ENCODE measurements around the gene DCLK1.
A peak's percentile ranks its signal among the peaks of the same experiment; 100 is the strongest.

The DCLK1 gene

DNA sequence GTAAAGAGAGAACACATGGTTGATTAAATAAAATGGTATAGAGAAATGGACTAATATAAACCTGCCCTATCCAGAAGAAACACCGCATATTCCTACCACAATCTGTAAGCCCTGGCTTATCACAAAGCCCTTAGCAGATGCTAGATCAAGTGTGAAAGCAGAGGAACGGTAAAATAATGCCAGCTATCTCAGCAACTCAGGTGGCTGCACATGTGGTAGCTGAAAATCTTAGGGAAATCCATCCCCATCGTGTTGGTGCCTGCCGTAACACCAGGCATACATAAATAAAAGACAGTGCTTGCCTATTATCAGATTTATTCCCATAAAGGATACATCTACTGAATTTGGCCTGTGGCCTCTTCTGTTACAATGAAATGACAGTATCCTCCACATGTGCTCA, 350.6 kb downstream of the DCLK1 start:
- DNase-seq: no peak

DNA sequence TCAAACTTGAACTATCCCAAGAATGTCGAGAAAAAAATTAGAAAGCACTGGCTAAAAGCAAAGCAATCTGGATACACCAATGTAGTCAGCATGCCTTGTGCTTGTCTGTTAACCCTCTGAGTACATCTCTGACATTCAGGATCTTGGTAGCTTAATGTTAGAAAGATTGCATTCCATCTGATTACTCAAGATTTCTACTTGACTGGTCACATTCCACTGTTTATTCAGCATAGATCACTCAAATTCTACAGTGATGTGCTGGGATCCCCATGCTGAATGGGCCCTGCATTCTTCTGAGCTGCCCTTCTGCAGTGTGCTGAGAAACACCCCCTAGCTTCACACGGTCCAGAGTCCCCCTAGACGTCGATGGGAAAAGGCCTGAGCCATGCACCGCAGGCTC, 359.3 kb downstream of the DCLK1 start:
- peak; percentile 74 for DNase-seq

DNA sequence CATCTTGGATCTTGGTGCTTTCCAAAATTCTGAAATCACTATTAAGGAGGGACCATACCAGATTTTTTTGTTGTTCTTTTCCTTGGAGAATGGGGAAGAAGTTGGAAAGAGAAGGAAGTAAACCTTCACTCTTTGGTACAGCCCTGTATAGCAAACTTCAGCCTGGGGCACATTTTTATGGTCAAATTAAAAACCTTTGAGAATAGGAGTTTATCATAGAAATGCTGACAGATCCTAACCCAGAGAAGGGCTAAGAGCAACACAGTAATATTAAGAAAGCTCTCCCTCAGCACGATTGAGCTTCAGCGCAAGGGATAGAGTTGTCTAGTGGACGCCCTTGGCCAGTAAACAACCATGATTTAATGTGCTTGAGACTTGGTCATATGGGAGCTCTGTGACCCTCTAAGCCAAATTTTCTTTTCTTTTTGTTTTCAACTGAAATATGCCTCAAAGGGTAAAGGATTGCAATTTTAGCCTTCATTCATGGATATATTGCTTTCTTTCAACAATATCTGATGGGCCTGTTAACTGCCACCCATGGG, 360.4 kb downstream of the DCLK1 start:
- no peak for DNase-seq

DNA sequence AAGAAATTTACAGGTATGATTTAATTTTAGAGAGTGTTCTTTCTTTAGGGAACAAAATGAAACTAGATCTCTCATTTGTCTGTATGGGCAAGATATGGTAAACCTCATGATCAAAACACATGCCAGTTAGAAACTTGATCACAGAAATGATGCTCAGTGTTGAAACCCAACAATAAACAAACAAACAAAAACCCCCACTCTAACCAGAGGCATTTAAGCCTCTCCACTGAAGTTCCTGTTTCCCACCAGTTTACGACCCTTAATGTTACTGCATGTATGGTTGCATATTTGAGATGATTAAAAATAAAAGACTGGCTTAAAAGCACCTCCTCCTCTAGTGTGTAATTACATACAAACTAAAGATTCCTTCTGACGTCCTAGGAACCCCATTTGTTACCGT, 361.4 kb downstream of the DCLK1 start:
- no peak for DNase-seq

DNA sequence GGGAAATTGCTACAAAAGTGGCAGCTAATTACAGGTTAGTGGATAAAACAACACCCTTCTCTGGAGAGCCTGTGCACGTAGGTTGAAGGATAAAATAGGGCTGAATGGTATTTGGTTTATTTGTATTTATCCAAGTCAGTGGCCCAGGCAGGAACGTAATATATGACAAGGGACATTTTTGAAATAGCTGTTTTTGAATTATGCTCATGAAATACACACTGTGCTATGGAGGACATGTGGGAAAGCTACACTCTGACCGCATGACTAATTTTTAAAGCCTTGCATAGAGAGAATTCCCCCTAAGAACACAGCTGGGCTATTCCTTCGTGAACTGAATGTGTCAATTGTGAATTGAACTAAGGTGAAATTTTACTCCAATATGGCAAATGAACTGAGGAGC, 362.6 kb downstream of the DCLK1 start:
- no peak for DNase-seq

DNA sequence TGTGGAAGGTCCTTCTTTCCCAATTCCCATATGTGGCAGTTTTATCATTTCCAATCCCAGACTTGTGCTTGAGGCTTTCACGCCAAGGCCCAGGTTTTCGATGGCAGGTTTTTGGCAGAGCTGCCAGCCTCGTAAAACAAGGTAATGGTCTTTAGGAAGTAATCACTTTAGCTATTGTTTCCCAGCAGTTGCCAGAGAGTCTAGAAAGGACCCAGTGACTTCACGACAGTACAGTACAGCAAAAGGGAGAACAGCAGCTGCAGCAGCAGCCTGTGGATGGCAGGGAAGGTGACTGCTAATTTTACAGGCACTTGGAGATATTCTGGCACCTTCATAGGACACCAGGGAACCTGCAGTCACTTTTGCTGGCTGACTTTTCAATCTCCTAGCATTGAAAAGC, 363.1 kb downstream of the DCLK1 start:
- peak; percentile 22 for DNase-seq

DNA sequence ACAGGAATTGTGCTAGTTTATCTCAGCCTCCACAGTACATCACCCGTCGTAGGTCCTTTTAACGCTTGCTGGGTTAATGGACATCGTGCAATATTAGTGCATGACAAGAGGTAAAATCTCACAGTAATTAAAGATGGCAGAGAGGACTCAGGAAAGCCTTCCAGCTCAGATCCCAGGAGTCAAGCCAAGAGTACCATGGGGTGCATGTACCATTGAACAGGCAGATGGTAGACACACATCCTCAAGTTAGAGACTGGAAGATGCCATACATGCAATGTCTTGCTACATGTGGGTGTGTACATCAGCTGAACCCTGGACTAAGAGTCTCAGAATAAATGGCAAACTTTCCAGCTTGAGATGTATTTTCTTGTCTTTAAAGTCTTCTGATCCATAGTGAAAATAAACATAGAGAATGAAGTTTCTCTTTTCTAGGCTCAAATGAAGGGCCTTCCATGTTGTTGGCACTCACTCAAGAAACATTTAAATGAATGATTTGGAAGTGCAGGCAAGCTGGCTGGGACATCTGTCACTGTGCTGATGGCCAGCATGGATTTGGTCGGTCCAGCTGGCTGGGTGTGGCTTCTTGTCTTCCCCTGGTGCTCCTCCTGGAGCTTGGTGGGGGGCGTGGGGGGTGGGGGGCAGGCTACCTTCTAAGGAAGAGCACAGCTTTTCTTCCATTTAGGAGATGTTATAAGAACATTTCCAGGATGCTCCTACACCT, 363.8 kb downstream of the DCLK1 start:
- DNase-seq: peak; percentile 28

DNA sequence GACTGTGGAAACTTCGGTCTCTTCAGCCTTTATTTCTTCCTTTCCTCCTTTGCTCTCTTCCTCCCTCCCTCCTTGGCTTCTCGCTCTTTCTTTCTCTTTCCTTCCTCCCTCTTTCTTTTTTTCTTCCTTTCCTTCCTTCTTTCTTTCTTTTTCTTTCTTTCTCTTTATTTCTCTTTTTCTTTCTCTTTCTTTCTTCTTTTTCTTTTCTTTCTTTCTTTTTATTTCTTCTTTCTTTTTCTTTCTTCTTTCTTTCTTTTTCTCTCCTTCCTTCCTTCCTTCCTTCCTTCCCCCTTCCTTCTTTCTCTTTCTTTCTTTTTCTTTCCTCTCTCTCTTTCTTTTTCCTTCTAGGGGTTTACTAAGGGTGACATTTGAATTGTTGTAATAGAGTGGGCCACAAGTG, 364.5 kb downstream of the DCLK1 start:
- no peak for DNase-seq

DNA sequence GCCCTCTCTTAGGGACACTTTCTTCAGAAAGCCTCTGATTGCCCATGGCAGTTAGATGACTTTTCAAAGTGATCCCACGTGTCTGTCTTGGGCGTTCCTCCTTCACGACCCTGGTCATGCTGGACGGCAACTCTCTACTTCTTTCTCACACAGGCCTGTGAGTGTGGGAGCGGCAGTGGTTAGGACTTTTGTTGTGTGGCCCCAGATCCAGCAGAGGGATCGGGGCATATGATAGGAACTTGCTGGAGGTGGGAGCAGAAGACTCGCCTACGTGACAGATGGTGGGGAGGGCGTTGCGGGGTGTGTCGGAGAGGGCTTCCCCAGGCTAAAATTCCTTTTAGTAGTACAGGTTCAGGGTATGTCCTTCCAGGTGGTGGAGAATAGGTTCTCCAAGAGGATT, 365.2 kb downstream of the DCLK1 start:
- no peak for DNase-seq

DNA sequence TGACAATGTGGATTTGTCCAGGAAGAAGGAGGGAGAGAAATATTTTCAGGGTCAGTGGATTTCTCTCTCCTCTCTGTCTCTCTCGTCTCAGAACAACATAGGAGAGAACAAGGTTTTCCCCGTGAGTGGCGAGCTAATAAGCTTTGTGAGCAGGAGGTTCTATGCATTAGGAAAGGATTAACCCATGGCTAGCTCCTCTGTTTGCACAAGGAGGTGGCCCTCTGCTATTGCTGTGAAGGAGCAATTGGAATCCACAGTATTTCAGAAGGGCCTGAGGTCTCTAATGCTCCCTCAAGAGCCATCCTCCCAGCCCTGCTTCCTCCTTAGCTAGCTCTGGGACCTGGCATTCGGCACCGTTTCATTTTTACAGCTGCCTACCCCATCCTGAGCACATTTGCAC, 365.8 kb downstream of the DCLK1 start:
- peak; percentile 48 for DNase-seq

DNA sequence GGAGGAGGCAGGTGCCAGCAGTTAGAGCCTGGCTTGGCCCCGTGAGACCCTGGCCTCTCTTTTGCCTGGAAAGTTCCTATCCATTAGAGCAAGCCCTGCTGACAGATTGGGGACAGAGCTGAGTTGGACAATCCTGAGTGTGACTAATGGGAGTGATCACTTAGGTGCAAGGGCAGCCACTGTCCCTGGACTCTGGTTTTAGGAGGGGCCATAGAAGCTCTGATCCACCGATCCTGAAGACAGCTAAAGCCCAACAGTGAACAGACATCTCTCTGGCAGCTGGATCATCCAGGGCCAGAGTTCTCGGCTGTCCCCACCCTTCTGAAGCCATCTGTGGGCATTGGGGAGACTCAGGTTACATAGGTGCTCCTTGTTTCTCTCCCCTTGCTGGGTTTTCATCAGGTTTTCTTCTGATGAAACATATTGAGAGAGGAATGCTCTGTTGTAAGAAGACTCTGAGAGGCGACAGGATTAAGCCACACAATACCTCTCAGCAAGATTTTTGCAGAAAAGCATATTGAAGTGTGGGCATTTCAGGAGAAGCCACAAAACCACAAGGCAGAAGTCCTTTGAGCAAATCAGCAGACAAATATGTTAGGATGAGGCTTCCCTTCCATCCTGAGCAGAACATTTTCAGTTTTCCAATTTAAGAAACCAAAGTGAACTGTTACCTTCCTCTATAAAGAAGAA, 366.7 kb downstream of the DCLK1 start:
- peak; percentile 59 for DNase-seq

DNA sequence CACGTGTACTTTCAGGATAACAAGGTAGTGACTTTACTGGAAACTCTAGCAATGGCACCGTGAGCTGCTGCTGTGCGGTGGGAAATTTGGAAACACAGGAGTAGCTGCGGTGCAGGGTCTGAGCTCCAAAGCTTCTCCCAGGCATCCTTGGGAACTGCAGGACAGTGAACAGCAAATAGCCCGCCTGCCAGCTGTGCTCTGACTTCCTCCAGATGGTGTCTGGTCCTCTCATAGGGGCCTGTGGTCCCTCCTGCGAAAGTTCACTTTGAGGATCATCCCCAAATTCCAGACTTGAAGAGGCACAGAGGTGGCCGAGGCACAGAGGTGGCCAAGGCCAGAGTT, 367.4 kb downstream of the DCLK1 start:
- peak; percentile 50 for DNase-seq

DNA sequence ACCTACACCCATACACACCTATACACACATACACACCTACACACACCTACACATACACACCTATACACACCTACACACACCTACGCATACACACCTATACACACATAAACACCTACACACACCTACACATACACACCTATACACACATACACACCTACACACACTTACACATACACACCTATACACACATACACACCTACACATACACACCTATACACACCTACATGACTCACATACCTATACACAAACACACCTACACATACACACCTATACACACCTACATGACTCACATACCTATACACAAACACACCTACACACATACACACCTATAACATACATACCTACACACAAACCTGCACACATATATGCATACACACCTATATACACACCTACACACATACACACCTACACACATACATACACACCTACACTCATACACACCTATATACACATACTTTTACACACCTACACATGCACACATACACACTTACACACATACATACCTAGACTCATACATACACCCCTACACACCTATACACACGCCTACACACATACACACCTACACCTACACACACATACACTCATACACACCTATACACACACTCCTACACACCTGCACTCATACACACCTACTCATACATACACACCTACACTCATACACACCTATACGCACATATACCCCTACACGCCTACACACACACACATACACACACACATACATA, 368.0 kb downstream of the DCLK1 start:
- DNase-seq: no peak

DNA sequence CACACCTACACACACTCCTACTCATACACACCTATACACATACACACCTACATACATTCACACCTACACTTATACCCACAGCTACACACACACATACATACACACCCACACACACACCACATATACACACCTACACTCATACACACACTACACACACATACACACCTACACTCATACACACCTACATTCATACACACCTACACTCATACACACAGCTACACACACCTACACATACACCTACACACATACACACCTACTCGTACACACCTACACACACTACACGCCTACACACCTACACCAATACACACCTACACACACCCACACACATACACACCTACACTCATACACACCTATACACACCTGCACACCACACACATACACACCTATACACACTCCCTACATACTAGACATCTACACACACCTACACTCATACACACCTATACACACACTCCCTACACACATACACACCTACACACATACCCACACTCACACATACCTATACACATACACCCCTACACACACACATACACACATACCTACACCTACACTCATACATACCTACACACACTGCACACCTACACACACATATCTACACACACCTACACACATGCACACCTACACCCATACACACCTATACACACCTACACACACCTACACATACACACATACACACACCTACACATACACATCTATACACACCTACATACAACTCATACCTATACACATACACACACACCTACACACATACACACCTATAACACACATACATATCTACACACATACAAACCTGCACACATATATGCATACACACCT, 369.5 kb downstream of the DCLK1 start:
- no peak for DNase-seq

DNA sequence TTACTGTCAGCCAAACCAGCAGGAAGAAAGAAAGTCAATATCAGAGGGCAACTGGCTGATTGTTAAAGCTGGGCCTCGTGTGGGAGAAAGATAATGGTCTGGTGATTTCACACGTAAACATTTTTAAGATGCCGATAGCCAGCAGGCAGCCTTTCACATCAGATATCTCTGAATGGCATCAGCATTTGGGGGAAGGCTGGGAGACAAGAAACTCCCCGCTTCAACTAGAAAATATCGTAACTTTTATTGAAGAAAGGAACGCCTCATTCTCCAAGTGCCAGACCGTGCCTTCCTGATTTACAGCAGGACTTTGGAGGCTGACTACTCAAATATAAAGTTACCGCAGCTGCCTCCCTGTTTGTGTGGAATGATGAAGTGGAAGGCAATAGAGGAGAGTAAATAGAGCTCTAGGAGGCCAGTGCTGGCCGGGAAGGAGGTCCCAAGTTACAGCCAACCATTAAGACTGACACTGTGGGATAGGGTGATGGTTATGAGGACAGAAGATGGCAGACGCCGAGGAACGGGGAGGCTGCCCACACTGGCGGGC, 370.4 kb downstream of the DCLK1 start:
- peak; percentile 47 for DNase-seq

DNA sequence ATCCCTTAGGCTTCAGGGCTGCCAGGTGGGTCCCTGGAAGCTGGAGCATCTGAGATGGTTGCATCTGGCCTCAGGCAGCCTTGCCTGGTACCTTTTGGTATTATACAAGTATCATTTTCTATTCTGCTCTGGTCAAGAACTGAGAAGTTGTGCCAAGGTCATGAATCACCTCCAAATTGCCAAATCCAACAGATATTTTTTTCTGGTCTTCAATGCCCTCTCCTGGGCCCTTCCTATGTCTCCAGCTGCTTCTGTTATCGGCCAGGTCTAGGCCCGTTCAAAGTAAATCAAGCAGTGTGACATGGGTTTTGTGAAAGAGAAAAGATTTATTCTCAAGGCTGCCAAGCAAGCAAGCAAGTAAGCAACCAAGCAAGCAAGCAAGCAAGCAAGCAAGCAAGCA, 383.6 kb downstream of the DCLK1 start:
- no peak for DNase-seq

DNA sequence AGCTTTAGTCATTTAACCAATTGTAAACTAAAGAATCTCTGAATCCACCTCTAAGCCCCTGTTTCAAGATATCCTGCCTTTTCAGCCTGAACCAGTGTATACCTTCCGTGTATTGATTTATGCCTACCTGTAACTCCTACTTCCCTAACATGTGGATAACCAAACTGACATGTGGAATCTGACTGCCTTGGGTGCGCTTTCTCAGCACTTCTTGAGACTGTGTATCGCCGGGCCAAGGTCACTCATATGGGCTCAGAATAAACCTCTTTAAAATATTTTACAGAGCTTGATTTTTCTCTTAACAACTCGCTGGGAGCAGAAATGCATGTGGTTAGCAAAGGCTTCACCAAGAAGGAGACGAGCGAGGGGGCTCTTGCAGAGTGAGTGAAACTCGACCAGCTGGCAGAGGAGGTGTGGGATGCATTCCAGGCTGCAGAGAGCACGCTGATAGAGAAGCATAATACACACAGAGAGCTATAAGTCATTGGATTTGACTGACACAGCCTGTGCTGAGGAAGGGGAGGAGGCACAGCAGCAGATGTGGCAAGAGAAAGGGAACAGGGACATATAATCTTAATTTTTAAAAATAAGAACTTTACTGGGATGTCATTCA, 386.5 kb downstream of the DCLK1 start:
- DNase-seq: peak; percentile 59

DNA sequence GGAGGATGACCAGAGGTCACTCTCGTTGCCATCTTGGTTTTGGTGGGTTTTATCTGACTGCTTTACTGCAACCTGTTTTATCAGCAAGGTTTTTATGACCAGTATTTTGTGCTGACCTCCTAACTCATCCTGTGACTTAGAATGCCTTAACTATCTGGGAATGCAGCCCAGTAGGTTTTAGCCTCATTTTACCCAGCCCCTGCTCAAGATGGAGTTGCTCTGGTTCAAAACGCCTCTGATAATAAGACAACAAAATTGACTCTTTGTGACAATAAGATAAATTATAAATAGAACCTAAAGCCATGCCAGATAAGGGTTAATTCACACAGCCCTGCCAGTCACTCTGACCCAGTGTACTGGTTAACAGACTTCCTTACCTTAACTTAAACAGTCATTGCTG, 387.0 kb downstream of the DCLK1 start:
- DNase-seq: no peak

DNA sequence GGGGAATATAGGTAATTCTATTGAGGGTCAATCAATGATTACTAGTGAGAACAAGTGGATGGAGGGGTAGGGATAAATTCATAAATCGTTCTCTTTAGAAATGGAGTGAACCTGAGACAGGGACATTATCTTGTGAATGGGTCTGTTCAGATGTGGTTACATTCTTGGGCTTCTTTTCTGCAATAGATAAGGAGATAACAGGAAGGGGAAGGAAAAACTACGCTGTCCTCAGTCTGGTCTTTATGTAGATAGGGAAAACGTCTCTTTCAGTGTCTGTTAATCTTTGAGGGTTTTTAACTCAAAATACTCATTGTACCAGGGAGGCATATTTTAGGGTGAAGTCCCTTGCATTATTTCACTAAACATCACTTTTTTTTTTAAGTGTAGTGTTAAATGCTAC, 388.0 kb downstream of the DCLK1 start:
- no peak for DNase-seq

DNA sequence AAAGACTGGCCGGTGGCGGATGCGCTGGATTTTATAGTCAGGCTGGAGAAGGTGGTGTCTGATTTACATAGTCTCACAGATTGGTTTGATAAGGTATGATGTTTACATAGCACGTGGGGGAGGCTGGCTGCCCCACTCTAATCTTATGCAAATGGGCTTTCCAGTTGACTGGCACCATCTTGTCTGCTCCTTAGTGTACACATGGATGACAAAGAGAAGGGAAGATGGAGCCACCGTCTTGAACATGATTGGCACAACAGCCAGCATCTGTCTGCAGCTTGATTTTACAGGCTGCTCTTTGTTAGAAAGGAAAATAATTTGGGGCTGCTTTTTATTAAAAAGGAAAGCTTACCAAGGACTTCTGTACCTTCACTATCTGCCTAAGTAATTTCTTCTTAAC, 389.5 kb downstream of the DCLK1 start:
- no peak for DNase-seq

DNA sequence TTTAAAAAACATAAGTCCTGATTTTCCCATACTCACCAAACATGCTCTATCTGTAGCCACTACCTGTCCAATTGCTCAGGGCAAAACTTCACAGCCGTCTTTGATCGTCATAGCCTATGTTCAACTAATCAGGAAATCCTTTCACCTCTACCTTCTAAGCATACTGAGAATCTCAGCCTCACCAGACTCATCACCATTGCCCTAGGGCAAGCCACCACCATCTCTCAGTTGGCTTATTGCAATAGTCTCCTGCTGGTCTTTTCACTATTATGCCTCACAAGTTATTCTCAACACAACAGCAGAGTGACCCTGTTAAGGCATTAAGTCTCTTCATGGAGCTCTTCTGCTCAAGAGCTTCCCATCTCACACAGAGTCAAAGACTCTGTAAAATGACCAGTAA, 394.3 kb downstream of the DCLK1 start:
- no peak for DNase-seq

DNA sequence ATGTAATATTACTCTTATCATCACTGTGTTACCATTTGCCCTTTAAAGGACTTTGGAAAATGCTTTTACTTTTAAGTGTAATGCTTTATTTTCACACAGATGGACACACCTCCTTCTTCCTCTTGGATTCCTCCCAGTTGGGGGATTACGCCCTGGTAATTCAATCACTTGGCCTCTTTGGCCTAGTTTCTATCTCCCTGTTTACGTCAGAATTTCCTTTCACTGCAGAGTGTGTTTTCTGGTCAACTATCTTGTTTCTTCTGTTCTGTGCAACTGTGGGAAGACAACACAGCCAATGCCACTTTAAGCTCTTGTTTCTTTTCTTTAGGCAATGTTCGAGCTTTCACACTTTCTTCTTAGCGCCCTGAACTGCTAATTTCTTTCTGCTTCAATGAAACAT, 397.4 kb downstream of the DCLK1 start:
- peak; percentile 67 for DNase-seq
